Measurements from ENCODE around the gene EPS8L2. TPM values are rescaled to one million over a fixed set of nuclear protein-coding genes. Genes with fewer than 3 reads are reported as not detected.

Gene EPS8L2
- total and polyA plus RNA-seq, 10 of the 15 experiments (the other 5 are each of a cell fraction or from before 2014, with no cell fraction given), result 0.76 to 20.0 (median 9.7) TPM

DNA sequence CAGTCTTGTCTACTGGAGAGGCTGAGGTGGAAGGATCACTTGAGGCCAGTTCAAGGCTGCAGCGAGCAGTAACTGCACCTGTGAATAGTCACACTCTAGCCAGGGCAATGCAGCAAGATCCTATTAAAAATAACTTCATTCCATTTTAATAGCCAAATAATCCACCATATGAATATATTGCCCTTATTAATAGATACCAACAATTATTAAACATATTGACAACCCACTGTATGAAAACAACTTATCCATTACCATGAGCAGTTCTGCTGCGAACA is 60.8 kb downstream of the EPS8L2 start:
- no peak overlapping the region for H3K9ac ChIP-seq (ENCODE audit: control insufficient read depth, insufficient read depth, low read length)
- ChIA-PET SMC1A (ENCODE audit: uncharacterized antibody, unreplicated experiment) (no interaction called here), RAD21 (ENCODE audit: unreplicated experiment) (no interaction called here), CTCF (interaction anchor here (0.6 kb wide), 1 partner anchor 32 kb away, joined by 3 read pairs; no protein-coding TSS in a partner anchor), POLR2A (interaction anchor here (0.6 kb wide), 1 partner anchor 275 kb away, joined by 3 read pairs; no protein-coding TSS in a partner anchor)
- H3K9me3 ChIP-seq (replicated peaks; ENCODE audit: control insufficient read depth, insufficient read depth, low read length), result no peaks in the 10 kb centered on the region
- no TSS peak for BruUV-seq (replicated peaks)
- H3K4me3 ChIP-seq, result no peak overlapping the region
- no peak for ATAC-seq
- no peak overlapping the region for H3K27ac ChIP-seq (ENCODE audit: control insufficient read depth, insufficient read depth)
- no peak for FAIRE-seq
- intact Hi-C loops (cut with micrococcal nuclease; ENCODE audit: unreplicated experiment) (no loop called here), in situ Hi-C loops (cut with MboI) (no loop called here)
- no peaks in the 10 kb centered on the region for H3K79me2 ChIP-seq (ENCODE audit: control insufficient read depth, insufficient read depth, low read length)
- no peak for TF ChIP-seq TARDBP (IDR thresholded peaks at IDR 0.05; ENCODE audit: borderline replicate concordance)
- no peak for TF ChIP-seq HDGF (IDR thresholded peaks at IDR 0.05)
- no peaks in the 10 kb centered on the region for H3K27me3 ChIP-seq (replicated peaks in 1 of 2; ENCODE audit: control insufficient read depth in 2 of 2, insufficient read depth in 2 of 2, low read length in 1 of 2)
- no peak overlapping the region for H3K4me2 ChIP-seq (ENCODE audit: control insufficient read depth, insufficient read depth)
- WGBS (ENCODE audit: insufficient coverage, insufficient replicate concordance, low lambda C conversion rate, missing lambda C conversion rate), result 97% methylated on average over 2 of the region's 2 CpGs
- no peak overlapping the region for H2AFZ ChIP-seq (ENCODE audit: control insufficient read depth, low read depth, low read length)
- H3K4me1 ChIP-seq (ENCODE audit: control insufficient read depth, insufficient read depth, low read length), result no peaks in the 10 kb centered on the region
- peaks cover 24 to 41% of the 10 kb centered on the region in 2 experiments; a peak in 3 of 4 replicates for H3K36me3 ChIP-seq (ENCODE audit: control insufficient read depth in 2 of 2, insufficient read depth in 2 of 2, low read length in 1 of 2)
- no peak for DNase-seq (ENCODE audit: low read depth, low spot score)
- no peaks in the 10 kb centered on the region for H4K20me1 ChIP-seq (ENCODE audit: control insufficient read depth, insufficient read depth)

DNA sequence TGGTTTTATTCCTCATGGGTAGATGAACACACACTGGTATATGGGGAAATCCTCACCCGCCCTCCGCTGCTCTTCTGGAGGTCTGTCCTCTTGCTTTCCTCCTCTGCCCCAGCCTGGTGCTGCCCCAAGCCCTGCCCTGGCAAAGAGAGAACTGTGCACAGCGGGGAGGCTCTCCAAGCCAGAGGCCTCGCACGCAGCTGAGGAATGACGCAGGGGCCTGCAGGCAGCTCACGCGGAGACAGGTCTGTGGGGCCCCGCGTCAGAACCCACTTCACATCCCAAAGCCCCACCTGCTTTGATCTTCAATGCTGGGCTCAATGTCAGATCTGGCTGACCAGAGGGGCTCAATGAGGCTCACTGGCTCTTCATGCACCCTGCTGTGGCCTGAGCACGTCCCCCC is 61.2 kb downstream of the EPS8L2 start:
- Histone ChIP-seq H3K27ac (ENCODE audit: control insufficient read depth, insufficient read depth) (no peak overlapping the region), H2AFZ (ENCODE audit: control insufficient read depth, low read depth, low read length) (no peak overlapping the region), H3K9ac (ENCODE audit: control insufficient read depth, insufficient read depth, low read length) (no peak overlapping the region), H3K4me1 (ENCODE audit: control insufficient read depth, insufficient read depth, low read length) (no peaks in the 10 kb centered on the region), H4K20me1 (ENCODE audit: control insufficient read depth, insufficient read depth) (no peaks in the 10 kb centered on the region), H3K36me3 (ENCODE audit: control insufficient read depth in 2 of 2, insufficient read depth in 2 of 2, low read length in 1 of 2) (peaks cover 21 to 42% of the 10 kb centered on the region in 2 experiments; a peak in 3 of 4 replicates), H3K4me2 (ENCODE audit: control insufficient read depth, insufficient read depth) (no peak overlapping the region), H3K79me2 (ENCODE audit: control insufficient read depth, insufficient read depth, low read length) (no peaks in the 10 kb centered on the region), H3K9me3 (replicated peaks; ENCODE audit: control insufficient read depth, insufficient read depth, low read length) (no peaks in the 10 kb centered on the region), H3K27me3 (replicated peaks in 1 of 2; ENCODE audit: control insufficient read depth in 2 of 2, insufficient read depth in 2 of 2, low read length in 1 of 2) (no peaks in the 10 kb centered on the region), H3K4me3 (no peak overlapping the region)
- 90% methylated on average over 11 of the region's 11 CpGs for WGBS (ENCODE audit: insufficient coverage, insufficient replicate concordance, low lambda C conversion rate, missing lambda C conversion rate)
- POLR2A ChIA-PET, result no interaction called here
- RAD21 ChIA-PET (ENCODE audit: unreplicated experiment), result no interaction called here
- intact Hi-C loops (cut with micrococcal nuclease; ENCODE audit: unreplicated experiment), result no loop called here
- in situ Hi-C loops (cut with MboI), result no loop called here
- SMC1A ChIA-PET (ENCODE audit: uncharacterized antibody, unreplicated experiment), result no interaction called here
- CTCF ChIA-PET, result no interaction called here
- TSS peak; percentile 60 for BruUV-seq (replicated peaks)
- ATAC-seq (no peak), FAIRE-seq (no peak), DNase-seq (ENCODE audit: low read depth, low spot score) (no peak)
- TF ChIP-seq RELA (IDR thresholded peaks at IDR 0.05; ENCODE audit: borderline replicate concordance, partially characterized antibody), result no peak
- TF ChIP-seq, protein P1, sequence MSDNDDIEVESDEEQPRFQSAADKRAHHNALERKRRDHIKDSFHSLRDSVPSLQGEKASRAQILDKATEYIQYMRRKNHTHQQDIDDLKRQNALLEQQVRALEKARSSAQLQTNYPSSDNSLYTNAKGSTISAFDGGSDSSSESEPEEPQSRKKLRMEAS (IDR thresholded peaks at IDR 0.05; ENCODE audit: low read depth, low read length), result no peak
- TF ChIP-seq, protein P2, sequence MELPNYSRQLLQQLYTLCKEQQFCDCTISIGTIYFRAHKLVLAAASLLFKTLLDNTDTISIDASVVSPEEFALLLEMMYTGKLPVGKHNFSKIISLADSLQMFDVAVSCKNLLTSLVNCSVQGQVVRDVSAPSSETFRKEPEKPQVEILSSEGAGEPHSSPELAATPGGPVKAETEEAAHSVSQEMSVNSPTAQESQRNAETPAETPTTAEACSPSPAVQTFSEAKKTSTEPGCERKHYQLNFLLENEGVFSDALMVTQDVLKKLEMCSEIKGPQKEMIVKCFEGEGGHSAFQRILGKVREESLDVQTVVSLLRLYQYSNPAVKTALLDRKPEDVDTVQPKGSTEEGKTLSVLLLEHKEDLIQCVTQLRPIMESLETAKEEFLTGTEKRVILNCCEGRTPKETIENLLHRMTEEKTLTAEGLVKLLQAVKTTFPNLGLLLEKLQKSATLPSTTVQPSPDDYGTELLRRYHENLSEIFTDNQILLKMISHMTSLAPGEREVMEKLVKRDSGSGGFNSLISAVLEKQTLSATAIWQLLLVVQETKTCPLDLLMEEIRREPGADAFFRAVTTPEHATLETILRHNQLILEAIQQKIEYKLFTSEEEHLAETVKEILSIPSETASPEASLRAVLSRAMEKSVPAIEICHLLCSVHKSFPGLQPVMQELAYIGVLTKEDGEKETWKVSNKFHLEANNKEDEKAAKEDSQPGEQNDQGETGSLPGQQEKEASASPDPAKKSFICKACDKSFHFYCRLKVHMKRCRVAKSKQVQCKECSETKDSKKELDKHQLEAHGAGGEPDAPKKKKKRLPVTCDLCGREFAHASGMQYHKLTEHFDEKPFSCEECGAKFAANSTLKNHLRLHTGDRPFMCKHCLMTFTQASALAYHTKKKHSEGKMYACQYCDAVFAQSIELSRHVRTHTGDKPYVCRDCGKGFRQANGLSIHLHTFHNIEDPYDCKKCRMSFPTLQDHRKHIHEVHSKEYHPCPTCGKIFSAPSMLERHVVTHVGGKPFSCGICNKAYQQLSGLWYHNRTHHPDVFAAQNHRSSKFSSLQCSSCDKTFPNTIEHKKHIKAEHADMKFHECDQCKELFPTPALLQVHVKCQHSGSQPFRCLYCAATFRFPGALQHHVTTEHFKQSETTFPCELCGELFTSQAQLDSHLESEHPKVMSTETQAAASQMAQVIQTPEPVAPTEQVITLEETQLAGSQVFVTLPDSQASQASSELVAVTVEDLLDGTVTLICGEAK (IDR thresholded peaks at IDR 0.05; ENCODE audit: borderline replicate concordance), result no peak
- no peak for TF ChIP-seq STAT1 (conservative IDR thresholded peaks at IDR 0.05)
- no peak for TF ChIP-seq IRF4 (IDR thresholded peaks at IDR 0.05; ENCODE audit: low read depth, low read length)
- no peak for TF ChIP-seq MEF2A (IDR thresholded peaks at IDR 0.05; ENCODE audit: insufficient read depth, low read depth, low read length)
- TF ChIP-seq SREBF1 (IDR thresholded peaks at IDR 0.05; ENCODE audit: low read length), result no peak
- TF ChIP-seq, protein P3, sequence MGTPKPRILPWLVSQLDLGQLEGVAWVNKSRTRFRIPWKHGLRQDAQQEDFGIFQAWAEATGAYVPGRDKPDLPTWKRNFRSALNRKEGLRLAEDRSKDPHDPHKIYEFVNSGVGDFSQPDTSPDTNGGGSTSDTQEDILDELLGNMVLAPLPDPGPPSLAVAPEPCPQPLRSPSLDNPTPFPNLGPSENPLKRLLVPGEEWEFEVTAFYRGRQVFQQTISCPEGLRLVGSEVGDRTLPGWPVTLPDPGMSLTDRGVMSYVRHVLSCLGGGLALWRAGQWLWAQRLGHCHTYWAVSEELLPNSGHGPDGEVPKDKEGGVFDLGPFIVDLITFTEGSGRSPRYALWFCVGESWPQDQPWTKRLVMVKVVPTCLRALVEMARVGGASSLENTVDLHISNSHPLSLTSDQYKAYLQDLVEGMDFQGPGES (IDR thresholded peaks at IDR 0.05), result no peak

Data from GM12878 (cell line).